Measurements from ENCODE around the gene MTCL3.
"Not testable (repeated sequence)": the region's sequence is repeated elsewhere in the genome, so short reads cannot be mapped to it uniquely, and the experiment has no call there.

Gene MTCL3

GRCh38 chr6:127464881-127465459 is 54.2 kb downstream of the MTCL3 start:
- peak; percentile 66 for FAIRE-seq

GRCh38 chr6:127464161-127464880 is 54.8 kb downstream of the MTCL3 start:
- FAIRE-seq = no peak

- no peak for FAIRE-seq
These were observed 56.1 kb downstream of the MTCL3 start for GRCh38 chr6:127463056-127463455.

- no peak for FAIRE-seq
These were observed 56.8 kb downstream of the MTCL3 start for GRCh38 chr6:127462376-127462775.

GRCh38 chr6:127460465-127460864 is 58.7 kb downstream of the MTCL3 start:
- FAIRE-seq = no peak

- FAIRE-seq = no peak
These were observed 59.9 kb downstream of the MTCL3 start, which contains the start of gene KIAA0408 for GRCh38 chr6:127459231-127459641. TSS of gene KIAA0408 (minus strand) at chr6:127459389. CDS start at chr6:127453981, 5,408 bp downstream.

GRCh38 chr6:127458817-127459216 is 60.3 kb downstream of the MTCL3 start:
- FAIRE-seq = no peak

- FAIRE-seq = no peak
These were observed 60.9 kb downstream of the MTCL3 start for GRCh38 chr6:127458222-127458621.

- FAIRE-seq = no peak
These were observed 61.6 kb downstream of the MTCL3 start for GRCh38 chr6:127457456-127458064.

- no peak for FAIRE-seq
These were observed 62.7 kb downstream of the MTCL3 start for GRCh38 chr6:127456465-127456864.

GRCh38 chr6:127453845-127454619 is 65.1 kb downstream of the MTCL3 start:
- no peak for FAIRE-seq

GRCh38 chr6:127452803-127453202 is 66.3 kb downstream of the MTCL3 start:
- no peak for FAIRE-seq

- no peak for FAIRE-seq
These were observed 67.7 kb downstream of the MTCL3 start for GRCh38 chr6:127451388-127451787.

GRCh38 chr6:127447780-127448179 is 71.4 kb downstream of the MTCL3 start:
- no peak for FAIRE-seq

- no peak for FAIRE-seq
These were observed 72.8 kb downstream of the MTCL3 start for GRCh38 chr6:127446356-127446755.

- FAIRE-seq = no peak
These were observed 77.3 kb downstream of the MTCL3 start for GRCh38 chr6:127441881-127442280.

GRCh38 chr6:127439718-127440117 is 79.4 kb downstream of the MTCL3 start:
- FAIRE-seq = no peak

GRCh38 chr6:127436578-127437110 is 82.5 kb downstream of the MTCL3 start:
- no peak for FAIRE-seq

GRCh38 chr6:127435626-127436220 is 83.4 kb downstream of the MTCL3 start:
- no peak for FAIRE-seq

- FAIRE-seq = no peak
These were observed 84.5 kb downstream of the MTCL3 start for GRCh38 chr6:127434651-127435050.

- not testable (repeated sequence) for FAIRE-seq
These were observed 90.6 kb downstream of the MTCL3 start for GRCh38 chr6:127428562-127428961.

- FAIRE-seq = no peak
These were observed 95.2 kb downstream of the MTCL3 start for GRCh38 chr6:127423921-127424320.
